Liver (tissue), 9 donors: ENCODE data around the gene SMIM33. TPM values are rescaled to one million over a fixed set of nuclear protein-coding genes. Genes with fewer than 3 reads are reported as not detected.

ENCODE experiments used
- DNase-seq: peaks from one replicate; pipeline ENCODE4 v3.0.0-alpha.2; 2017; ENCODE audit warnings: low spot score
- H3K27ac ChIP-seq, 2 donors: one replicate each; pipeline ENCODE4 v1.7.0; 2013; ENCODE audit warnings: inconsistent platforms in 2 of 2, low read length in 2 of 2, control low read depth in 1 of 2, low read depth in 1 of 2, mild to moderate bottlenecking in 1 of 2
- H3K27me3 ChIP-seq, 4 donors: one replicate each; pipeline versions ENCODE4 v1.6.1 to v1.7.0; 2013; ENCODE audit warnings: low read length in 3 of 4, inconsistent platforms in 1 of 4, mild to moderate bottlenecking in 1 of 4, moderate library complexity in 1 of 4; ENCODE audit not compliant: control insufficient read depth in 4 of 4, insufficient read depth in 4 of 4
- H3K36me3 ChIP-seq, 4 donors: one replicate each; pipeline versions ENCODE4 v1.6.1 to v1.7.0; 2013; ENCODE audit warnings: low read length in 3 of 4, mild to moderate bottlenecking in 3 of 4, low read depth in 1 of 4, moderate library complexity in 1 of 4; ENCODE audit not compliant: control insufficient read depth in 4 of 4, insufficient read depth in 3 of 4
- H3K4me1 ChIP-seq, 4 donors: one replicate each; pipeline versions ENCODE4 v1.6.1 to v1.7.0; 2013; ENCODE audit warnings: low read length in 3 of 4, mild to moderate bottlenecking in 3 of 4, moderate library complexity in 1 of 4; ENCODE audit not compliant: control insufficient read depth in 4 of 4, insufficient read depth in 4 of 4
- H3K4me3 ChIP-seq, 3 donors: one replicate each; pipeline versions ENCODE4 v1.6.1 to v1.7.0; 2013; ENCODE audit warnings: low read length in 3 of 3, control low read depth in 1 of 3, low read depth in 1 of 3, mild to moderate bottlenecking in 1 of 3
- H3K9ac ChIP-seq, 2 donors: one replicate each; pipeline ENCODE4 v1.7.0; 2013; ENCODE audit warnings: low read length in 2 of 2, mild to moderate bottlenecking in 2 of 2, moderate library complexity in 2 of 2, control low read depth in 1 of 2, low read depth in 1 of 2
- H3K9me3 ChIP-seq, 4 donors: one replicate each; pipeline versions ENCODE4 v1.6.1 to v1.7.0; 2013; ENCODE audit warnings: low read length in 3 of 4; ENCODE audit not compliant: control insufficient read depth in 4 of 4
- ATF3 ChIP-seq: IDR thresholded peaks from 2 replicates; pipeline ENCODE4 v1.6.1; 2016; ENCODE audit warnings: antibody characterized with exemption
- CTCF ChIP-seq: fragments of 150-350 bp; IDR thresholded peaks from 2 replicates; pipeline ENCODE4 v1.5.1; 2017; ENCODE audit warnings: improper control_type of control experiment, low read depth, low read length; ENCODE audit not compliant: missing input control
- EGR1 ChIP-seq, 2 donors: IDR thresholded peaks; 2 replicates each; pipeline ENCODE4 v1.6.1; 2016 to 2018; ENCODE audit warnings: antibody characterized with exemption in 2 of 2, low read depth in 2 of 2
- FOXA1 ChIP-seq: IDR thresholded peaks from 2 replicates; pipeline ENCODE4 v1.6.1; 2016; ENCODE audit warnings: antibody characterized with exemption
- FOXA2 ChIP-seq: IDR thresholded peaks from 2 replicates; pipeline ENCODE4 v1.6.1; 2016; ENCODE audit warnings: antibody characterized with exemption
- GABPA ChIP-seq, 2 donors: IDR thresholded peaks in 1 of 2; conservative IDR thresholded peaks in 1 of 2; 2 replicates each; pipeline ENCODE4 v1.6.1; 2016; ENCODE audit warnings: antibody characterized with exemption in 2 of 2, mild to moderate bottlenecking in 1 of 2, moderate library complexity in 1 of 2
- HNF4A ChIP-seq, 2 donors: conservative IDR thresholded peaks; 2 replicates each; pipeline ENCODE4 v1.6.1; 2016; ENCODE audit warnings: antibody characterized with exemption in 2 of 2, mild to moderate bottlenecking in 2 of 2
- HNF4G ChIP-seq: IDR thresholded peaks from 2 replicates; pipeline ENCODE4 v1.6.1; 2016; ENCODE audit warnings: antibody characterized with exemption
- JUND ChIP-seq, 2 donors: IDR thresholded peaks; 2 replicates each; pipeline ENCODE4 v1.6.1; 2016; ENCODE audit warnings: antibody characterized with exemption in 2 of 2
- RAD21 ChIP-seq, 2 donors: IDR thresholded peaks; 2 replicates each; pipeline ENCODE4 v1.6.1; 2016; ENCODE audit warnings: antibody characterized with exemption in 2 of 2, mild to moderate bottlenecking in 2 of 2
- RXRA ChIP-seq, 2 donors: IDR thresholded peaks; 2 replicates each; pipeline ENCODE4 v1.6.1; 2017 to 2018; ENCODE audit warnings: antibody characterized with exemption in 2 of 2, mild to moderate bottlenecking in 1 of 2
- SP1 ChIP-seq: IDR thresholded peaks from 2 replicates; pipeline ENCODE4 v1.6.1; 2018; ENCODE audit warnings: antibody characterized with exemption, mild to moderate bottlenecking
- TAF1 ChIP-seq: conservative IDR thresholded peaks from 2 replicates; pipeline ENCODE4 v1.6.1; 2016; ENCODE audit warnings: antibody characterized with exemption, mild to moderate bottlenecking
- YY1 ChIP-seq: IDR thresholded peaks from 2 replicates; pipeline ENCODE4 v1.6.1; 2016; ENCODE audit warnings: antibody characterized with exemption, mild to moderate bottlenecking
- ZBTB33 ChIP-seq: IDR thresholded peaks from 2 replicates; pipeline ENCODE4 v1.6.1; 2016; ENCODE audit warnings: antibody characterized with exemption
- WGBS: extraction: QIAGEN DNeasy Blood & Tissue Kit; methylation state at CpG from one replicate; pipeline ENCODE4 v1.1.7; 2013; 5-methylcytosine and 5-hydroxymethylcytosine counted together
- polyA plus RNA-seq, 2 donors: library from polyadenylated mRNA; stranded (reverse) in 1 of 2; unstranded in 1 of 2; fragments of 200-250 nt in 1 of 2; fragments of >200 nt in 1 of 2; fragmentation: Nextera tagmentation in 1 of 2; extraction: Ambion mirVana in 1 of 2; gene quantifications; one replicate each; pipeline versions ENCODE4 v1.2.1 to v1.2.3, GENCODE V29; 2013 to 2015
- total RNA-seq, 2 donors: library from RNA; depleted of rRNA; stranded (reverse); fragments of >200 nt; gene quantifications; one replicate each; pipeline ENCODE4 v1.2.3, GENCODE V29; 2014
- TF ChIP-seq, protein P1 (sequence below): IDR thresholded peaks from 2 replicates; pipeline ENCODE4 v1.6.1; 2016; ENCODE audit warnings: antibody characterized with exemption
- donor health status: healthy.
- donor health status: healthy.
- donor health status: healthy.
- donor health status: healthy.
- donor health status: healthy.

SMIM33 gene
- total and polyA plus RNA-seq, 4 donors: 0.05 TPM; not detected in 3

GRCh38 chr5:139458580-139459407 lies 12.0 kb upstream of the SMIM33 start:
- H3K36me3 ChIP-seq: no peaks in the 10 kb centered on the region
- H3K4me3 ChIP-seq: no peak overlapping the region
- H3K27me3 ChIP-seq: no peaks in the 10 kb centered on the region
- WGBS: 70% methylated on average over 8 of the region's 8 CpGs
- no peak overlapping the region for H3K9ac ChIP-seq
- TF ChIP-seq, protein P1, sequence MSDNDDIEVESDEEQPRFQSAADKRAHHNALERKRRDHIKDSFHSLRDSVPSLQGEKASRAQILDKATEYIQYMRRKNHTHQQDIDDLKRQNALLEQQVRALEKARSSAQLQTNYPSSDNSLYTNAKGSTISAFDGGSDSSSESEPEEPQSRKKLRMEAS: no peak
- no peaks in the 10 kb centered on the region for H3K4me1 ChIP-seq
- H3K27ac ChIP-seq: peak overlapping the region in 1 of 2 donors; percentile 35
- DNase-seq: no peak
- no peaks in the 10 kb centered on the region for H3K9me3 ChIP-seq

- H3K4me3 ChIP-seq: no peak overlapping the region
- WGBS: 66% methylated on average over 8 of the region's 8 CpGs
- peak overlapping the region; percentile 18 to 35 for H3K27ac ChIP-seq
Observed at GRCh38 chr5:139459451-139459934, 11.3 kb upstream of the SMIM33 start.

DNA sequence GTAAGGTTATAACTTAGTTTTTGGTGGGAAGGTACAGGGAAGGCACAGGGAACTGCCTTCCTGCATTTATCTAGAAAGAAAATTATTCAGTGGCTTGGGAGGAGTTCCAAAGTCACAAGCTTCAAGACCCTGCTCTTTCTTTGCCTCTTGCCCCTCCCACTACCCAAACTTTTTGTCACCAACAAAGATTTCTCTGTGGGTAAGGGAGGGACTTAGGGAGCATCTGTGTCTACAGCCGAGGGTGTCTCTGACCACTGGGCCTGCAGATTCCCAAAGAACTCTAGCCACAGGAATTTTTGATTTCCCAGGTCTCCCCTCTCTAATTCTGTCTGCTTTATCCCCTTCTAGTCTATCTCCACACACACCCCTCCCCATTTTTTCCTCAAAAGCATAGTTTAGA lies 10.3 kb upstream of the SMIM33 start:
- Histone ChIP-seq H3K4me1 (no peaks in the 10 kb centered on the region), H3K36me3 (no peaks in the 10 kb centered on the region), H3K27me3 (no peaks in the 10 kb centered on the region), H3K9me3 (no peaks in the 10 kb centered on the region), H3K27ac (no peak overlapping the region), H3K4me3 (no peak overlapping the region), H3K9ac (peak overlapping the region in 1 of 2 donors; percentile 0)
- DNase-seq: no peak
- WGBS: 89% methylated on average over 1 of the region's 1 CpG
- TF ChIP-seq SP1 (no peak), RXRA (IDR thresholded peaks at IDR 0.05) (no peak), FOXA2 (no peak), JUND (IDR thresholded peaks at IDR 0.05) (no peak), RAD21 (IDR thresholded peaks at IDR 0.05) (no peak), EGR1 (IDR thresholded peaks at IDR 0.05; ENCODE audit: low read depth in 2 of 2) (no peak), TAF1 (no peak), ZBTB33 (no peak), HNF4G (no peak), HNF4A (conservative IDR thresholded peaks at IDR 0.05) (no peak), CTCF (no peak), GABPA (IDR thresholded peaks at IDR 0.05 in 1 of 2, conservative IDR thresholded peaks at IDR 0.05 in 1 of 2) (no peak)
- TF ChIP-seq, protein P1: no peak

More at GRCh38 chr5:139459451-139459934, 11.3 kb upstream of the SMIM33 start:
- DNase-seq: no peak
- Histone ChIP-seq H3K27me3 (no peaks in the 10 kb centered on the region), H3K9ac (no peak overlapping the region), H3K4me1 (no peaks in the 10 kb centered on the region), H3K36me3 (no peaks in the 10 kb centered on the region), H3K9me3 (no peaks in the 10 kb centered on the region)
- TF ChIP-seq GABPA (IDR thresholded peaks at IDR 0.05 in 1 of 2, conservative IDR thresholded peaks at IDR 0.05 in 1 of 2): no peak
- TF ChIP-seq CTCF: no peak
- no peak for TF ChIP-seq FOXA1
- TF ChIP-seq EGR1 (IDR thresholded peaks at IDR 0.05; ENCODE audit: low read depth in 2 of 2): no peak
- TF ChIP-seq HNF4G: no peak
- no peak for TF ChIP-seq FOXA2
- TF ChIP-seq YY1: no peak
- TF ChIP-seq SP1: no peak
- no peak for TF ChIP-seq ATF3
